G401 (cell line): ENCODE measurements around the gene ATG16L2. TPM values are rescaled to one million over a fixed set of nuclear protein-coding genes. Genes with fewer than 3 reads are reported as not detected.
"Not testable (repeated sequence)": the region's sequence is repeated elsewhere in the genome, so short reads cannot be mapped to it uniquely, and the experiment has no call there.

ENCODE experiments used
- DNase-seq: peaks from one replicate; pipeline ENCODE4 v3.0.0-alpha.2; 2015; ENCODE audit warnings: low spot score
- in situ Hi-C: cut with HindIII; loops from 2 replicates; pipeline ENCODE4 v1.10.0; 2016; ENCODE audit warnings: low sequenced_read_pairs, mixed read lengths
- total RNA-seq: library from RNA; depleted of rRNA; stranded (reverse); fragments of >200 nt; shearing (Covaris generic); gene quantifications from 2 replicates; pipeline ENCODE4 v1.2.3, GENCODE V29; 2014

ATG16L2 gene
- total RNA-seq, 1 experiment from 2014 or later, result 11.6 TPM

DNA sequence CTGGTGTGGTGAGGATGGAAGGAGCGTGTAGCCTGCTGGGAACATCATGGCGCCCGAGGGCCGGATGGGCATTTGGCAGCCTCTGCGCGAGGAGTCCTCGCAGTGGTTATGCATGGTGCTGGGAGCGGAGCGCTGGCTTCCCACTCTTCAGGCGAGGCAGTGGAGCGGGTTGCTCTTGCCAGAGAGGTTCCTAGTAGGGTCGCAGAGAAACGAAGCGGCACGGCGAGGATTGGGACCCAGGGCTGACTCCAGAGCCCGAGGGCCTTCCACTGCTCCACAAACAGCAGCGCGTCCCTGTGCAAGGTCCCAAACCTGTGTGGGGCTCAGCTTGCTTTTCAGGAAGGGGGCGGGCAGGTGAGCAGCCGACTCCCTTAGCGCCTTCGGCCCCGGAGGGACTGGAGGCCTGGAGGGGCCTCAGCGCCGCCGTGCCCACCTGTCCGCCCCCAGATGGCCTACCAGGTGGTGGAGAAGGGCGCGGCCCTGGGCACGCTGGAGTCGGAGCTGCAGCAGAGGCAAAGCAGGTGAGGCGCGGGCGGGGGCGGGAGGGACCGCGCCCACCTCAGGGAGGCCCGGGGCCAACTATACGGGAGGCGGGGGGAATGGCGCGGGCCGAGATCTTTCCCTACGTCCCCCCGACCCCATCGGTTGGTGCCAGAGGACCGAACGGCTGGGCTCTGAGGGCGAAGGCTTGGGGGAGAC is 7.2 kb downstream of the ATG16L2 start:
- DNase-seq, result peak; percentile 56
- in situ Hi-C loops, result no loop called here

DNA sequence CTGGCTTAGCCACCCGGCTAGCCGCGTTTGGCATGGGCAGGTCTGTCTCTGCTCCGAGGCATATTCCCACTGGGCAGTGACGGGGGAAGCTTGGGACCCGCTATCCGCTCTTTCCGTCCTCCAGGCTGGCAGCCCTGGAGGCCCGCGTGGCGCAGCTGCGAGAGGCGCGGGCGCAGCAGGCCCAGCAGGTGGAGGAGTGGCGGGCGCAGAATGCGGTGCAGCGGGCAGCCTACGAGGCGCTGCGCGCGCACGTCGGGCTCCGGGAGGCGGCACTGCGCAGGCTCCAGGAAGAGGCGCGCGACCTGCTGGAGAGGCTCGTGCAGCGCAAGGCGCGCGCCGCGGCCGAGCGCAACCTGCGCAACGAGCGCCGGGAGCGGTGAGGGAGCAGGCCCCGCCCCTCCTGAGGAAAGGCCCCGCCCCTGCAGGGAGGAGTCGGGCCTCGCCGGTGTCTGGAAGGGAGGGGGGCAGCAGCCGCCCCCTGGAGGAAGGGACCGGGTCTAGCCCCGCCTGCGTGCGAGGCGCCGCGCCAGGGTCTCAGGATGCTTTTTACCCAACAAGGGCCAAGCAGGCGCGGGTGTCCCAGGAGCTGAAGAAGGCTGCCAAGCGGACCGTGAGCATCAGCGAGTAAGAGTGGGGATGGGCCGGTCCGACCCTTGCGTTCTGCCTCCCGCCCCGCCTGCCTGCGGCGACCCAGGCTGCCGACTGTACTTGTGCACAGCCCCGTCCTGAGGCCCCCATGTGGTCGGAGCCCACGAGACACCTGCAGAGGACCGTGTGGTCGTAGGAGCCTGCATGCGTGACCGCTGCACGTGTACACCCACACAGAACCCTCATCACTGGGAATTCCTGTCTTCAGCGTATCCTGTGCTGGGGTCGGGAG is 7.9 kb downstream of the ATG16L2 start:
- peak; percentile 92 for DNase-seq
- in situ Hi-C loops, result no loop called here

DNA sequence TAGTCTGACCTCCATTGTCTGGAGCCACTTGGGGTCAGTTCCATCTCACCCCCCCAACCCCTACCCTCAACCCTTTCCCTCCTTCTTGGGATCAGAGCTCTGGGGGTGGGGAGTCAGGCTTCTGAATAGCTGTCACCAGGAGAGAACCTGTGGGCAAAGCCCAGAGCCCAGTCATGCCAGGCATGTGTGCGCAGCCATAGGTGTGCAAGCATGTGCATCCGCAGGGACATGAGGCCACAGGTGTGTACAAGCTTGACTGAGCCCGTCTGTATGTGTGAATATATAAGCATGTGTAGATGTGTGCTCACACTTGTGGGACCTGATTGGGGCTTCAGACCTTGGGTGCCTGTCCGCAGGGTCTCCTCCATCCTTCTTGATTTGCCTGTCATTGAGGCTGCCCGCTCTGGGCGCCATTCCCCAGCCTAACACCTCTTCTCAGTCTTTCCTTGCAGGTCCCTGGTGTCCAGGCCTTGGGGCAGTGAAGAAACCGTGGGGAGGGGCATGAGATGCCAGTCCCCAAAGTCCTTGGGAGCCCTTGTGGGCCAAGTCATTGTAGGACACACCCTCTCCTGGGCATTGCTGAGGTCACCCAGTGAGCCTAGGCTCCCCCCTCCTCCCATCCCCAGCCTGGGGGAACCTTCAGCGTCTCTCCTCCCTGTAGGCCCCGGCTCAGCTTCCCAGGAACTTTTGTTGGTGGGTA is 9.0 kb downstream of the ATG16L2 start:
- in situ Hi-C loops, result no loop called here
- DNase-seq, result no peak

DNA sequence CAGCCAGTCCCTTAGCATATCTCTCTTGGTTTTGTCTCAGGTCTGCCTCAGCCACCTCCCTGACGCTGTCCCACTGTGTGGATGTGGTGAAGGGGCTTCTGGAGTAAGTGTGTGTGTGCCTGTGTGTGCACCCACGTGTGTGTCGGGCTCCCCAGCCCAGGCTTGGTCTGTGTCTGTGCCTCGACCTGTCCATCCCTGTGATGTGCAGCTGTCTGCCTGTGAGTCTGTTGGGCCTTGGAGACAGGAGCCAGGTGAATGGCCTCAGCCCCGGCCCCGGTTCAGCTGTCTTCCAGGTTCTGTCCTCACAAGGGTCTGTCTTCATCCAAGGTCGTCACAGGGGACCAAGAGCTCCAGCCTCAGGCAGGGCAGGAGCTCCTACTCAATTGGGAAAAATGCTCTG is 9.8 kb downstream of the ATG16L2 start:
- DNase-seq, result no peak
- in situ Hi-C loops, result no loop called here

DNA sequence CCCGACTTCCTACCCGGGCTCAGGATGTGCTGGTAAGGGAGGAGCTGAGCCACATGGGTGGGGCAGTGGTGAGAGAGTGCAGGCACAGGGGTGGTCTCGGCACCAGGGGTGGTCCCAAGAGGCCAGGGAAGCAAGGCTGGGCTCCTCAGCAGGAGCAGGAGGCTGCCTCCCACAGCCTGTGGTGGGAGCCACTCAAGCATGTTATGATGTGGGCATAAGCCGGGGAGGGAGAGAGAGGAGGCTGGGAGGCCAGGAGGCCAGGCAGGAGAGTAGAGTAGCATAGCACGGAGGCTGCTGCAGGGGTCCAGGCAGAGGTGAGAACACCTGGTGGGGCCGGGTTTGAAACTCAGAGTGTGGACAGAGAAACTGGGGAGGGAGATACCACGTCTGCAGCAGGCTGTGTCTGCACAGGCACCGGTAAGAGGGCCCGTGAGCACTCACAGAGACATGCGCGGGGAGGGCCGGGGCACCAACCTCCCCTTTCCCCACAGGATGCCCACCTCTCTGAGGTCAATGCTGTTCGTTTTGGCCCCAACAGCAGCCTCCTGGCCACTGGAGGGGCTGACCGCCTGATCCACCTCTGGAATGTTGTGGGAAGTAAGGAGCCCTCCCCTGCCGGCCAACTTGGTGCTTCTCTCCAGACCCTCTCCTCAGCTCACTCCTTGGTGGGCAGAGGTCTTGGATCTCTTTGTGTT is 10.7 kb downstream of the ATG16L2 start:
- no peak for DNase-seq
- in situ Hi-C loops, result no loop called here

DNA sequence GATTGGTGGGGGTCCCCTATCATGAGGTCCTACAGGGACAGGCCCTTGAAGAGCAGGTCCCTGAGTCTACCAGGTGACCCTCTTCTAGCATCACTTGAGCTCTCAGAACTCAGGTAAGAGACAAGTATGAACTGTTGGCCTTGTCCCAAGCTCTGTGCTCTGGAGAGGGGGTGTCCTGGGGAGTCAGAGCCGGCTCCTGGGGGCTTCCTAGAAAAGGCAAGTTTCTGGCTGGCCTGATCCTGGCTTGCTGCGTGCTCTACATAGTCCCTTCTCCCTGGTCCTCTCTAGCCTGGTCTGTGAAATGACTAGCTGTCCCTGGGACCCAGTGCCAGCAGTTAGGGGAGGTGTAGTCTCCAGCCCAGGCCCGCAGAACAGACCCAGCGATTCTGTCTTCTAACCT is 11.4 kb downstream of the ATG16L2 start:
- in situ Hi-C loops, result no loop called here
- DNase-seq, result no peak

DNA sequence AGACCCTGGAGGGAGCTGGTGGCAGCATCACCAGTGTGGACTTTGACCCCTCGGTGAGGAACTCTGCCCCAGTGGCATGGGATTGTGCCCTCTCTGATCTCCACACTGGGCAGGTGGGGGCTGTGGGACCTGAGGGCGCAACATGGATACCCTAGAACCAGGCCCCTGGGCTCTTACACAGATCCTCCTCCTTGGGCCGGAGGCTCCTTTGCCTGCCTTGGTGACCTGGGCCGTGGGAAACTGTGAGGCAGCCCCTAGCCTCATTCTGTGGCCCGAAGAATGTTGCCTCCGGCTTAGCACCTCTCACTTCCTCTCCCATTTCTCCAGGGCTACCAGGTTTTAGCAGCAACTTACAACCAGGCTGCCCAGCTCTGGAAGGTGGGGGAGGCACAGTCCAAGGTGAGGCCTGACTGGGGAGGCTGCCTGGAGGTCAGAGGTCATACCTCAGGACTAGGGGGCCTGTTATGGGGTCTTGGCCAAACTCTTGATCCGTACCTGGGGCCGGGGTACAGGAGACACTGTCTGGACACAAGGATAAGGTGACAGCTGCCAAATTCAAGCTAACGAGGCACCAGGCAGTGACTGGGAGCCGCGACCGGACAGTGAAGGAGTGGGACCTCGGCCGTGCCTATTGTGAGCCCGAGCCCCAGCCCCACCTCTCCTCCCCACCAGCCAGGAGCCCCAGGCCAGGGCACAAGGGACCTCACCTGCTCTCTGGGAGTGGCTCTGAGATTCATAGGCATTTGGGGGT is 12.2 kb downstream of the ATG16L2 start:
- no peak for DNase-seq
- in situ Hi-C loops, result no loop called here

DNA sequence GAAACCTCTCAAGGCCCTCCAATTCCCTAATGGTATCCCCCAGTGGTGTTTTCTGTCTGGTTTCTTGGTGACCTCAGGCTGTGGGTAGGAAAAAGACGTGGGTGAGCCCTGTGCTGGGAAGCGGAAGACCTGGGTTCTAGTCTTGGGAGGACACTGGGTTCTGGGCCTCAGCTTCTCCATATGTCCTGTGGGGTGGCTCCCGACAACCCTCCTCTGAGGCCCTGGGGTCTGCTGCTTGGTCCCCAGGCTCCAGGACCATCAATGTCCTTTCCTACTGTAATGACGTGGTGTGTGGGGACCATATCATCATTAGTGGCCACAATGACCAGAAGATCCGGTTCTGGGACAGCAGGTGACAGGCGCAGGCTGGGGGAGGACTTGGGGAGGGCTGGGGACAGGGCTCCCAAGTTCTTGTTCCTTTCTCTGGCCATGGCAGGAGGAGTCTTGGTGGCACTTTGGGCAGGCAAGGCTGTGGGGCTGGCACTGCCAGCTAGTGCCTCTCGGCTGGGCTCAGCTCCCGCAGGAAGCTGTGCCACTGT is 12.8 kb downstream of the ATG16L2 start:
- no peak for DNase-seq
- in situ Hi-C loops, result no loop called here

DNA sequence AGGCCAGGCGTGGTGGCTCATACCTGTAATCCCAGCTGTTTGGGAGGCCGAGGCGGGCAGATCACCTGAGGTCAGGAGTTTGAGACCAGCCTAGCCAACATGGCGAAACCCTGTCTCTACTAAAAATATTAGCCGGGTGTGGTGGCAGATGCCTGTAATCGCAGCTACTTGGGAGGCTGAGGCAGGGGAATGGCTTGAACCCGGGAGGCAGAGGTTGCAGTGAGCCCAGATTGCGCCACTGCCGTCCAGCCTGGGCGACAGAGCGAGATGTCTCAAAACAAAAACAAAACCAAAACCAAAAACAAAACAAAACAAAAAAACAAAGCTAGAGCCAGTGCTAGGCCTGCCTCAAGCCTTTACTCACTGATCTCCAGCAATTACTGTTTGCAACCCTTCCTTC is 13.4 kb downstream of the ATG16L2 start:
- DNase-seq, in situ Hi-C loops: not testable (repeated sequence)

DNA sequence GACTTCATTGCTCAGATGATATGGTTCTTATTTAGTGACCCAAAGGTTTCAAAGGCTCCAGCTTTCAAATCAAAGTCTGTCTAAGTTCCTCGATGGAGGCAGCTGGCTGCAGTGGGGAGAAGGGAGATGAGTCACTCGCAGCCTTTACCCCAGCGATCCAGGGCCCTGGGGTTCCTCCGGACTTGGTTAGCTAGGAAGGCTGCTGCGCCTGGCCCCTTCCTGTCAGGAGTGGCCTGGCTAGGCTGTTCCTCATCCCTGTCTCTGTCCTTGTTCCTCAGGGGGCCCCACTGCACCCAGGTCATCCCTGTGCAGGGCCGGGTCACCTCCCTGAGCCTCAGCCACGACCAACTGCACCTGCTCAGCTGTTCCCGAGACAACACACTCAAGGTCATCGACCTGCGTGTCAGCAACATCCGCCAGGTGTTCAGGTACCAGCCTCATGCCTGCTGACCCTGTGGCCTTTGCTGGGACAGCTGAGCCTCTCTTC is 13.9 kb downstream of the ATG16L2 start:
- in situ Hi-C loops, result no loop called here
- DNase-seq, result no peak

DNA sequence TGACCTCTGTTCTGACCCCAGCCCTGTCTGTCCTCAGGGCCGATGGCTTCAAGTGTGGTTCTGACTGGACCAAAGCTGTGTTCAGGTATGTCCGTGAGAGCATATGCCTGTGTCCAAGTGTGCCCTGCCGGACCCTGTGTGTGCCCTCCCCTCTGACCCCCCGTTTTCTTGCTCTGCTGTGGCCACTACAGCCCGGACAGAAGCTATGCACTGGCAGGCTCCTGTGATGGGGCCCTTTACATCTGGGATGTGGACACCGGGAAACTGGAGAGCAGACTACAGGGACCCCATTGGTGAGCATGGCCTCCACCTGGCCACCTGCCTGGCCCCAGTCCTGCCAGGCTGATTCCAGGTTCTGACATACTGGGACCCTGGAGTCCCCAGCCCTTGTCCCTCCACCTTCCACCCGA is 14.5 kb downstream of the ATG16L2 start:
- in situ Hi-C loops, result no loop called here
- no peak for DNase-seq

DNA sequence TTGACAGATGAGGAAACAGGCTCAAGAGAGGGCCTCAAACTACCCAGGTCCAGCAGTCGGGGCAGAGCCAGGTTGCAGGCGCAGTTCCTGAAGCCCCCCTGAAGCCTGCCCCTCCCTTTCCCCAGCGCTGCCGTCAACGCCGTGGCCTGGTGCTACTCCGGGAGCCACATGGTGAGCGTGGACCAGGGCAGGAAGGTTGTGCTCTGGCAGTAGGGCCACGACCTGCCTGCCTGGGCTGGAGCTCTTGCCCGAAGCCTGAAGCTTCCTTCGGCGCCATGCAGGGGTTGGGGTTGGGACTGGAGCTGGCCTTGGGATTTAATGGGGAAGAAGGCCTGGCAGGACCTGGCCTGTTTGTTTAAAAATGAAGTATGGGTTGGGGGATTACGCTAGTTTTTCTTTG is 15.0 kb downstream of the ATG16L2 start:
- DNase-seq, result no peak
- in situ Hi-C loops, result no loop called here

DNA sequence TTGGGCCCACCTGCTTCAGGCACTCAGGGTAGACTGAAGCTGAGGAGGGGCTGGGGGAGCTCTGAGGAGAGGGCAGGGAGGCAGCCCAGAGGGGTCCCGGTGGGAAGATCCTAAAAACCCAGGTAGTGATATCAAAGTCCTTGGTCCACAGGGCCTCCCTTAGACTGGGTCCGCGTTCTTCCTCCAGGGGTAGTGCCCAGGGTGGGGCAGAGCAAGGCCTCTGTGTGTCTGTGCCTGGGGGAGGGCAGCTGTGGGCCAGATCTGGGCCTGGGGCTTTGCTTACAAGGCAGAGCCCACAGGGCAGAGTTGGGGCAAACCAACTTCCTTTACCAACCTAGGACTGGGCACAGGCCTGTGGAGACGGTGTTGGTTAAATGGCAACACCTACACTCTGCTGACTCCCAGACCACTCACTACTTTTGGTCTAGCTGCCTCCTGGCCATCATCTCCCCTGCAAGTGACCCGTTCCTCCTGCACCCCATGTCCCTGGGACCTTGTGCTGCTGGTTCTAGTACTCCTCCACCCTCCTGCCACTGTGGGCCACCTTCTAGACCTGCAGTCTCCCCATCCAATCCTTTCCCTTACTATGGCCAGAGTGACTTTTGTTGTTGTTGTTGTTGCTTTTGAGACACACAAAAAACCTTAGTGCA is 15.8 kb downstream of the ATG16L2 start:
- in situ Hi-C loops, result no loop called here
- DNase-seq, result no peak

DNA sequence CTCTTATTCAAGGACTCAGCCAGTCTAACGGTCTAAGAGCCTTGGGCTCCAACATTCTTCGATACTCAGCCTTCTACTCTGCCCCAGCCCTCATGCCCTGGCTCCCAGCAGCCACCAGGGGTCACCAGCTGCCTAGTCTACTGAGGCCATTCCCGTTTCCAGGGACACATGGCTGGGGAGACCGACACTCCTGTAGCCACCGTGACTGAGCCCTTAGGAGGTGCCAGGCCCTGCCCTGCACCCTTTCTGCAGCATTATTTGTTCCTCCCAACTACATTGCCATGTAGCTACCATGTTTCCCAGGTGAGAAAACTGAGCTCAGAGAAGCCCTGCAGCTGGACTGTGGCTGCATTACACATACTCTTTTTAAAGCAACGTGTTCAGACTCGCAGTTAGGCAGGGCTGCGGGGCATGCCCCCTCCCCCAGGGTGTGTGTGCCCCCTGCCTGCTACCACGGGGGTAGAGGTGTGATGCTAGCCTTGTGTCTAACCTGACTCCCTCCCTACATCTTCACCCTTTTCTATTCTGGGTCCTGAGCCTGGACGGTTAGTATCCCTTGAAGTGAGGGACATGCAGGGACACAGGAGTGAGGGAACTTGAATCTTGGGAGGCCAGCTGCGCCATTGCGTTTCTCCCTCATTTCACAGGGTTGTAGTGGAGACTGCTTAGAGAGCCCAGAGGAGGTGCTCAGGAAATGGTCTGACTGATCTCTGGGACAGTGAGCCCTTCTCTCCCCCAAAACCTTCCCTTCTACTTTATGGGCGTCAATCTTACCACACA is 17.5 kb downstream of the ATG16L2 start:
- in situ Hi-C loops, result no loop called here
- DNase-seq, result peak; percentile 89

DNA sequence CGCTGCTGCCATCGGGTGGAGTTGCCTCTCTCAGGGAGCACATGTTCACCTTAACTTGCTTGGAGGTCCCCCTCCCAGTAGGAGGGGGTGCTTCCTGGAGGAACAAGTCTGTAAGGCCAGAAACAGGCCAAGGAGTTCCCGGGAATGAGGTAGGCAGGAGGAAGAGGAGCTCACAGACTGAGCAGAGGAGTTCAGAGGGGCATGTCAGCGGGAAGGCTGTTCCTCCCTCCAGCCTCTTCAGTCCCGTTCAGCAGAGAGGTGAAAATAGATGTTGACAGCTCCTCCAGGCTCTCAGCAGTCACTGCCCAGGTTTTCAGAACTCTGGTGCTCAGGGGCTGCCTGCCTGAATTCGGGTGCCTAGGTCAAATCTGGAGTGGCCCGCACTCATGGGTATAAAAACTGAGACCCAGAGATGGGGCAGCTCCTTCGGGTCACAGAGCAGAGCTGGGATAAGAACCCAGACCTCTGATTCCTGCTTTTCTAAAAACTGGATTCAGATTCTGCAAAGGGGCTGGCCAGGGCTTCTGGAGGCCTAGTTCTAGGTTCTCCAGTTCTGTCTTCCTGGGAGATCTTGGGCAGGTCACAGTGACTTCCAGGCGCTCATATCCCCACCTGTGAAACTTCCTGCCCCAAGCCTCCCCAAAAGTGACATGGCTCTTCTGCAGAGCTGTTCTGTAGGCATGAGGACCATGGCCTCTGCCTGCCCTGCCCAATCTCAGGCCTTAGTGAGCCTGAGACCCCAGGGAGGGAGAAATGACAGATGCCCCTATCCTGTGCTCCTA is 18.3 kb downstream of the ATG16L2 start:
- DNase-seq, result no peak
- in situ Hi-C loops, result no loop called here

DNA sequence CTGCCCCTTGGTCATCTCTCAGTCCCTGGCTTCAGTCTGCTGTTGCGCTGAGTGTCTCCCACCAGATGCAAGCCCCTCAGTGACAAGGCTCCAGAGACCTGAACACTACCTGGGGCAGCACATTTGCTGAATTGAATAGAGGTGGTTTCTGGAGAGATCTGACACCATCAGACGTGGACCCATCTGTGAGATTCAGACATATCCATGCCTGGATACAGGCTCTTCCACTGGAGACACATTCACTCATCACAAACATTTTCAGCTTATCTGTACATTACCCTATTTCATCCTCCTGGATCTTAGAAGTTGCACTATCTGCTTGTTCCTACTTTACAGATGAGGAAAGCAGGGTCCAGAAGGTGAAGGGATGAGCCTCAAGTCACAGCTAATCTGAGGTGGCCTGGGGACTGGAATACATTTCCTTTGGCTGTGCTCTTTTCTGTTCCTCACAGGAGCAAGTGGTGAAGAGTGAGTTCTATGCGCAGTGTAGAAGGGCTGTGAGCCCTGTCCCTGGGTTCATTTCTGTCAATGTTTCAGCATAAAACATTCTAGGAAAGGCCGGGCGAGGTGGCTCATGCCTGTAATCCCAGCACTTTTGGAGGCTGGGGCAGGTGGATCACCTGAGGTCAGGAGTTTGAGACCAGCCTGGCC is 19.0 kb downstream of the ATG16L2 start:
- DNase-seq, result no peak
- in situ Hi-C loops, result no loop called here
